Measurements from ENCODE around the gene ATP2B2. TPM values are rescaled to one million over a fixed set of nuclear protein-coding genes. Genes with fewer than 3 reads are reported as not detected.
A peak's percentile ranks its signal among the peaks of the same experiment; 100 is the strongest.

ATP2B2 gene
- polyA plus RNA-seq, 10 donors, result 0.53 to 9.3 (median 5.6) TPM

- DNase-seq, result no peak
These were observed 157.6 kb downstream of the ATP2B2 start for GRCh38 chr3:10347648-10348403.

- DNase-seq, result no peak
These were observed 159.5 kb downstream of the ATP2B2 start for GRCh38 chr3:10345911-10346310.

GRCh38 chr3:10344944-10345575, 160.3 kb downstream of the ATP2B2 start:
- DNase-seq, result no peak

GRCh38 chr3:10344147-10344943, 161.0 kb downstream of the ATP2B2 start:
- DNase-seq, result peak in 2 of 3 donors; percentile 27 to 55

- no peak for DNase-seq
These were observed 161.9 kb downstream of the ATP2B2 start for GRCh38 chr3:10343526-10343925.

GRCh38 chr3:10342781-10343180, 162.6 kb downstream of the ATP2B2 start:
- no peak for DNase-seq

GRCh38 chr3:10341901-10342398, 163.4 kb downstream of the ATP2B2 start:
- DNase-seq, result no peak

- no peak for DNase-seq
These were observed 164.9 kb downstream of the ATP2B2 start for GRCh38 chr3:10340476-10340875.

- no peak for DNase-seq
These were observed 165.3 kb downstream of the ATP2B2 start for GRCh38 chr3:10340046-10340445.

GRCh38 chr3:10339376-10339955, 165.9 kb downstream of the ATP2B2 start:
- no peak for DNase-seq

GRCh38 chr3:10338591-10339353, 166.6 kb downstream of the ATP2B2 start:
- no peak for DNase-seq

- no peak for DNase-seq
These were observed 167.3 kb downstream of the ATP2B2 start for GRCh38 chr3:10338164-10338470.

GRCh38 chr3:10337323-10338163, 167.8 kb downstream of the ATP2B2 start:
- no peak for DNase-seq

- DNase-seq, result no peak
These were observed 168.6 kb downstream of the ATP2B2 start for GRCh38 chr3:10336761-10337160.

- no peak for DNase-seq
These were observed 169.3 kb downstream of the ATP2B2 start for GRCh38 chr3:10335871-10336622.

- no peak for DNase-seq
These were observed 170.1 kb downstream of the ATP2B2 start for GRCh38 chr3:10335190-10335738.

GRCh38 chr3:10334459-10334858, 170.9 kb downstream of the ATP2B2 start:
- DNase-seq, result no peak

GRCh38 chr3:10334042-10334441, 171.3 kb downstream of the ATP2B2 start:
- no peak for DNase-seq

GRCh38 chr3:10333349-10333650, 172.1 kb downstream of the ATP2B2 start:
- DNase-seq, result no peak
